HG03159 (cell line): ENCODE data around the gene PTCSC3.

ENCODE experiments used
- ATAC-seq: cut with Tn5 transposase; IDR thresholded peaks from one replicate; pipeline ENCODE4 v1.9.1; 2021; ENCODE audit warnings: mild to moderate bottlenecking, moderate library complexity; ENCODE audit not compliant: unreplicated experiment

The PTCSC3 gene

DNA sequence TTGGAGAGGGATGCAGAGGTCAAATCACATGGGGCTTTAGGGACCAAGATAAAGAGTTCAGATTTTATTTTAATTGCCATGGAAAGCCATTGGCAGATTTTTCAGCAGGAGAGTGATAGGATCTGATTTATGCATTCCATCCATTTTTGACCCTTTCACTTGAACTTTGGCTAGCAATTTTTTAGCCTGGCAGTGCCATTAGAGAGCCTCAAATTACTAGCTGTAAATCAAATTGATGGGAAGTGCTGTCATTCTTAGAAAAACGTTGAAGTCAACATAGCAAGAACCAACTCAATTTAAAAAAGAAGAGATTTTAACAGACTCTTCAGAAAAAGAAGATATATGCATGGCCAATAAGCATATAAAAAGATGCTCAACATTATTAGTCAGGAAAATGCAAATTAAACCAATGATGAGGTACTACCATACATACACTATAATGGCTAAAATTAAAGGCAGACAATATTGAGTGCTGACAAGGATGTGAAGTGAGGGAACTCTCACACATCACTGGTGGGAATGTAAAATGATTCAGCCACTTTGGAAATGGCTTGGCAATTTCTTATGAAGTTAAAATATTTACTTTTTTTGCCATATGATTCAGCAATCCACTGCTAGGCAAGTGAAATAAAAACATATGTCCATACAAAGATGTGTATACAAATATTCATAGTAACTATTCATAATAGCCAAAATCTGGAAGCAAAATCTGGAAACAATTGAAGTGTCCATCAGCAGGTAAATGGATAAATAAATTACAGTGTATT, 89.7 kb downstream of the PTCSC3 start:
- no peak for ATAC-seq

DNA sequence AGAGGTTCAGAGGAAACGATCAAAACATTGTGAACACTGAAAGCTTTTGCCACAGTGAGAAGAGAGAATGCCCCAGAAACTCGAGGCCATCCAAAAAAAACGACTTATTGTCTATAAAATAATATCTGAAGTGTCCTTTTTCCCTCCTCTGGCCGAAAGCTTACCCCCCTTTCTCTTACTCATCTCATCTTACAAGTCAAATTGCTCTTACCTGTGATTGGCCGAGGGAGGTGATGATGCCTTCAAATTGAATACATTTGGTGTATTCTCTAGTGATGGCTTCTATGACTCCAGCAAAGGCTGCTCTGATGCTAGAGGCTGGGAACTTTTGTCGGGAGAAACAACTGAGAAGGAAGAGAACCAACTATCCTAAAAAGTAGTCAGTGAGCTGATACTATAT, 90.7 kb downstream of the PTCSC3 start:
- no peak for ATAC-seq
